IMR-90 (cell line): ENCODE results near the gene DYNLT3. TPM values are rescaled to one million over a fixed set of nuclear protein-coding genes. Genes with fewer than 3 reads are reported as not detected.

Experiments
- ATAC-seq: fragments of 200-7000 bp; cut with Tn5 transposase; 2 replicates; pipeline ENCODE4 v1.9.1; 2020; ENCODE audit warnings: low read depth, mild to moderate bottlenecking, moderate library complexity
- BruUV-seq: library from RNA; stranded (reverse); fragments of 400-500 nt; replicated peaks from 2 replicates; lab custom pipeline; 2021; lab: Mats Ljungman, UMichigan
- CTCF ChIA-PET: fragments of 300-600 bp; formaldehyde crosslinking; extraction: SDS; loops from one replicate; lab custom pipeline; 2021; ENCODE audit warnings: antibody characterized with exemption; lab: Yijun Ruan, JAX
- POLR2A ChIA-PET: fragments of 300-600 bp; sonication (Branson Sonifier 250); formaldehyde crosslinking; loops from one replicate; lab custom pipeline; 2022; ENCODE audit warnings: antibody characterized with exemption; ENCODE audit not compliant: unreplicated experiment; lab: Charles Lee
- DNase-seq: peaks from one replicate; pipeline ENCODE4 v3.0.0; 2013
- H2AFZ ChIP-seq: replicated peaks from 2 replicates; pipeline ENCODE3; 2013; ENCODE audit warnings: low read length, mild to moderate bottlenecking; ENCODE audit not compliant: poor library complexity
- H2AK5ac ChIP-seq: 2 replicates; pipeline ENCODE4 v1.6.1; 2013; ENCODE audit warnings: low read depth, low read length, inconsistent platforms
- H2AK9ac ChIP-seq: replicated peaks from 2 replicates; pipeline ENCODE3; 2013; ENCODE audit warnings: mild to moderate bottlenecking, low read depth, low read length, moderate library complexity; ENCODE audit not compliant: poor library complexity
- H2BK120ac ChIP-seq: 2 replicates; pipeline ENCODE4 v1.6.1; 2013; ENCODE audit warnings: low read depth, low read length, inconsistent platforms
- H2BK15ac ChIP-seq: 3 replicates; pipeline ENCODE4 v1.6.1; 2013; ENCODE audit warnings: low read depth, low read length, inconsistent platforms
- H2BK20ac ChIP-seq: 2 replicates; pipeline ENCODE4 v1.6.1; 2013; ENCODE audit warnings: low read depth, mild to moderate bottlenecking, inconsistent platforms, low read length, moderate library complexity
- H2BK5ac ChIP-seq: 2 replicates; pipeline ENCODE4 v1.6.1; 2013; ENCODE audit warnings: mild to moderate bottlenecking, low read depth, low read length, inconsistent platforms; ENCODE audit not compliant: poor library complexity, severe bottlenecking
- H3K14ac ChIP-seq: replicated peaks from 2 replicates; pipeline ENCODE4 v1.6.1; 2013; ENCODE audit warnings: low read depth, low read length, inconsistent platforms
- H3K18ac ChIP-seq: 2 replicates; pipeline ENCODE4 v1.6.1; 2013; ENCODE audit warnings: low read depth, low read length, control low read depth
- H3K23ac ChIP-seq: 2 replicates; pipeline ENCODE4 v1.6.1; 2013; ENCODE audit warnings: low read depth, low read length, inconsistent platforms
- H3K27ac ChIP-seq: 2 replicates; pipeline ENCODE4 v1.5.1; 2013; ENCODE audit warnings: mild to moderate bottlenecking, control low read depth, low read length; ENCODE audit not compliant: insufficient read depth
- H3K27me3 ChIP-seq: 2 replicates; pipeline ENCODE4 v1.6.1; 2013; ENCODE audit warnings: low read length; ENCODE audit not compliant: control insufficient read depth, insufficient read depth
- H3K36me3 ChIP-seq: 2 replicates; pipeline ENCODE4 v1.6.1; 2013; ENCODE audit warnings: low read length, mixed read lengths; ENCODE audit not compliant: control insufficient read depth, insufficient read depth
- H3K4ac ChIP-seq: 2 replicates; pipeline ENCODE4 v1.6.1; 2013; ENCODE audit warnings: low read depth, low read length, inconsistent platforms
- H3K4me1 ChIP-seq: 2 replicates; pipeline ENCODE4 v1.6.1; 2013; ENCODE audit warnings: low read length, mixed read lengths; ENCODE audit not compliant: control insufficient read depth, insufficient read depth
- H3K4me2 ChIP-seq: 2 replicates; pipeline ENCODE4 v1.6.1; 2013; ENCODE audit warnings: low read depth, mild to moderate bottlenecking, control low read depth, low read length, moderate library complexity
- H3K4me3 ChIP-seq: 2 replicates; pipeline ENCODE4 v1.5.1; 2013; ENCODE audit warnings: low read depth, mild to moderate bottlenecking, control low read depth, low read length, moderate library complexity; ENCODE audit not compliant: insufficient read depth
- H3K56ac ChIP-seq: 2 replicates; pipeline ENCODE4 v1.6.1; 2013; ENCODE audit warnings: low read length, inconsistent platforms; ENCODE audit not compliant: insufficient read depth; ENCODE audit errors: extremely low read depth
- H3K79me1 ChIP-seq, 2 experiments: 2 replicates each; pipeline ENCODE4 v1.6.1; 2013; ENCODE audit warnings: low read length in 2 of 2, inconsistent platforms in 1 of 2, low read depth in 1 of 2
- H3K9ac ChIP-seq: 2 replicates; pipeline ENCODE4 v1.6.1; 2013; ENCODE audit warnings: low read depth, low read length, control low read depth
- H3K9me1 ChIP-seq: 2 replicates; pipeline ENCODE4 v1.6.1; 2013; ENCODE audit warnings: low read length, inconsistent platforms; ENCODE audit not compliant: insufficient read depth
- H3K9me3 ChIP-seq: 2 replicates; pipeline ENCODE4 v1.6.1; 2013; ENCODE audit warnings: low read length; ENCODE audit not compliant: control insufficient read depth, insufficient read depth
- H4K20me1 ChIP-seq: 2 replicates; pipeline ENCODE4 v1.6.1; 2013; ENCODE audit warnings: low read length, inconsistent platforms; ENCODE audit not compliant: insufficient read depth
- H4K5ac ChIP-seq: 2 replicates; pipeline ENCODE4 v1.6.1; 2013; ENCODE audit warnings: mild to moderate bottlenecking, low read depth, low read length, control low read depth
- H4K8ac ChIP-seq, 2 experiments: 2 replicates each; pipeline ENCODE4 v1.6.1; 2013; ENCODE audit warnings: low read depth in 2 of 2, low read length in 2 of 2, control low read depth in 1 of 2, inconsistent platforms in 1 of 2
- H4K91ac ChIP-seq: 2 replicates; pipeline ENCODE4 v1.6.1; 2013; ENCODE audit warnings: low read depth, low read length, inconsistent platforms; ENCODE audit not compliant: insufficient read depth
- BHLHE40 ChIP-seq: fragments of 150-350 bp; IDR thresholded peaks from 2 replicates; pipeline ENCODE4 v1.6.1; 2016; ENCODE audit warnings: mild to moderate bottlenecking, low read depth, low read length
- CEBPB ChIP-seq: IDR thresholded peaks from 2 replicates; pipeline ENCODE4 v1.6.1; 2012; ENCODE audit warnings: low read depth, low read length, improper control_type of control experiment
- MAFK ChIP-seq: IDR thresholded peaks from 2 replicates; pipeline ENCODE4 v1.6.1; 2012; ENCODE audit warnings: low read depth, low read length, improper control_type of control experiment
- MAZ ChIP-seq: IDR thresholded peaks from 2 replicates; pipeline ENCODE4 v1.6.1; 2012; ENCODE audit warnings: low read depth, mild to moderate bottlenecking, low read length, improper control_type of control experiment, moderate library complexity, borderline replicate concordance
- MXI1 ChIP-seq: IDR thresholded peaks from 2 replicates; pipeline ENCODE4 v1.6.1; 2012; ENCODE audit warnings: low read depth, mild to moderate bottlenecking, low read length, moderate library complexity, borderline replicate concordance
- NFE2L2 ChIP-seq: fragments of 150-350 bp; IDR thresholded peaks from 2 replicates; pipeline ENCODE4 v1.6.1; 2016; ENCODE audit warnings: low read depth, mild to moderate bottlenecking, low read length
- POLR2A ChIP-seq: IDR thresholded peaks from 2 replicates; pipeline ENCODE4 v1.6.1; 2012; ENCODE audit warnings: mild to moderate bottlenecking, low read depth, low read length
- RAD21 ChIP-seq: IDR thresholded peaks from 2 replicates; pipeline ENCODE4 v1.6.1; 2012; ENCODE audit warnings: low read length, improper control_type of control experiment
- RCOR1 ChIP-seq: IDR thresholded peaks from 2 replicates; pipeline ENCODE4 v1.6.1; 2012; ENCODE audit warnings: mild to moderate bottlenecking, low read length, improper control_type of control experiment; ENCODE audit not compliant: insufficient replicate concordance
- SMC3 ChIP-seq: fragments of 150-350 bp; IDR thresholded peaks from 2 replicates; pipeline ENCODE4 v1.6.1; 2016; ENCODE audit warnings: low read depth, mild to moderate bottlenecking, antibody characterized with exemption, low read length, moderate library complexity
- dilution Hi-C: fragments of 300-500 bp; cut with HindIII; formaldehyde crosslinking; loops from one replicate; pipeline ENCODE4 v1.14.3; 2018; ENCODE audit warnings: low sequenced_read_pairs; ENCODE audit not compliant: unreplicated experiment
- in situ Hi-C: fragments of 300-500 bp; cut with MboI; formaldehyde crosslinking; loops from 3 replicates; pipeline ENCODE4 v1.14.3; 2019; ENCODE audit warnings: low sequenced_read_pairs, inconsistent platforms, mixed read lengths
- intact Hi-C: fragments of 100-400 bp; cut with micrococcal nuclease; formaldehyde crosslinking; loops from 2 replicates; pipeline ENCODE4 v1.10.0; 2022
- polyA plus RNA-seq, 3 experiments: library from polyadenylated mRNA; depleted of rRNA; stranded (reverse); fragments of >200 nt; gene quantifications; 2 replicates each; pipeline ENCODE4 v1.2.3, GENCODE V29; 2012; ENCODE audit warnings: low replicate concordance in 1 of 3
- total RNA-seq: library from RNA; depleted of rRNA; stranded (reverse); fragments of >200 nt; gene quantifications from 2 replicates; pipeline ENCODE4 v1.2.3, GENCODE V29; 2012
- TF ChIP-seq, protein P1 (sequence below): fragments of 150-350 bp; IDR thresholded peaks from 2 replicates; pipeline ENCODE4 v1.6.1; 2016; ENCODE audit warnings: low read depth, mild to moderate bottlenecking, low read length, moderate library complexity, borderline replicate concordance
- TF ChIP-seq, protein P2 (sequence below): fragments of 150-350 bp; IDR thresholded peaks from 2 replicates; pipeline ENCODE4 v1.6.1; 2017; ENCODE audit warnings: mild to moderate bottlenecking, antibody characterized with exemption, low read length, low read depth

Gene DYNLT3
- total and polyA plus RNA-seq, 2 of the 4 experiments (the other 2 are of a cell fraction) = 15.7 to 18.8 TPM

DNA sequence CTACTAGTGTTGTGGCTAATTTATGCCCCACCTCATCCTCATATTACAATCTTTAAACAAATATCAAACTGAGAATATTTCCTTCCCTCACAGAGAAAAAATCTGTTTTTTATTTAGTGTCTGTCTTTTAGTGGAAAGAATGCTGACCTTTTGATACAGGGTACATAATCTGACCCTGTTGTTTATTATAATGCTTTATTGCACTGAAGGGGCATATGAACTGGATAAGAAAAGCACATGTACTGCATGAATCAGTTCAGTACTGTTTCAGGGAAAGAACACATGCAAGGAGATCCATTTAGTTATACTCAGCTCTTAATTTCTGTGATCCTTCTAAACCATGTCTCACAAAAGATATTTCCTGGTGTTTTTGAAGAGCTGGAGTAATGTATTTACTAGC is 15.5 kb upstream of the DYNLT3 start:
- Histone ChIP-seq H4K91ac (no peak overlapping the region), H3K9ac (no peak overlapping the region), H2BK120ac (no peak overlapping the region), H2AFZ (no peak overlapping the region), H3K4me3 (no peak overlapping the region), H2AK9ac (no peak overlapping the region), H3K23ac (no peak overlapping the region), H4K8ac (no peak overlapping the region), H3K9me1 (no peaks in the 10 kb centered on the region), H3K18ac (no peak overlapping the region), H3K27me3 (no peaks in the 10 kb centered on the region), H2BK15ac (no peak overlapping the region), H3K4me1 (peaks cover 2% of the 10 kb centered on the region; the same call in 1 of the 2 replicates), H3K14ac (no peak overlapping the region), H3K4me2 (no peak overlapping the region), H3K79me1 (no peaks in the 10 kb centered on the region), H2BK20ac (no peak overlapping the region), H3K36me3 (no peaks in the 10 kb centered on the region), H3K27ac (no peak overlapping the region), H3K9me3 (no peaks in the 10 kb centered on the region), H4K5ac (no peak overlapping the region), H3K4ac (no peak overlapping the region), H4K20me1 (no peaks in the 10 kb centered on the region), H3K56ac (no peak overlapping the region), H2BK5ac (no peak overlapping the region), H2AK5ac (no peak overlapping the region)
- BruUV-seq = no TSS peak
- no peak for ATAC-seq
- in situ Hi-C loops = no loop called here
- POLR2A ChIA-PET = no interaction called here
- intact Hi-C loops = no loop called here
- dilution Hi-C loops = no loop called here
- DNase-seq = no peak
- CTCF ChIA-PET = no interaction called here
- TF ChIP-seq, protein P1, sequence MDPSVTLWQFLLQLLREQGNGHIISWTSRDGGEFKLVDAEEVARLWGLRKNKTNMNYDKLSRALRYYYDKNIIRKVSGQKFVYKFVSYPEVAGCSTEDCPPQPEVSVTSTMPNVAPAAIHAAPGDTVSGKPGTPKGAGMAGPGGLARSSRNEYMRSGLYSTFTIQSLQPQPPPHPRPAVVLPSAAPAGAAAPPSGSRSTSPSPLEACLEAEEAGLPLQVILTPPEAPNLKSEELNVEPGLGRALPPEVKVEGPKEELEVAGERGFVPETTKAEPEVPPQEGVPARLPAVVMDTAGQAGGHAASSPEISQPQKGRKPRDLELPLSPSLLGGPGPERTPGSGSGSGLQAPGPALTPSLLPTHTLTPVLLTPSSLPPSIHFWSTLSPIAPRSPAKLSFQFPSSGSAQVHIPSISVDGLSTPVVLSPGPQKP = no peak
- TF ChIP-seq NFE2L2 = no peak
- no peak for TF ChIP-seq RAD21
- TF ChIP-seq MAZ = no peak
- TF ChIP-seq, protein P2, sequence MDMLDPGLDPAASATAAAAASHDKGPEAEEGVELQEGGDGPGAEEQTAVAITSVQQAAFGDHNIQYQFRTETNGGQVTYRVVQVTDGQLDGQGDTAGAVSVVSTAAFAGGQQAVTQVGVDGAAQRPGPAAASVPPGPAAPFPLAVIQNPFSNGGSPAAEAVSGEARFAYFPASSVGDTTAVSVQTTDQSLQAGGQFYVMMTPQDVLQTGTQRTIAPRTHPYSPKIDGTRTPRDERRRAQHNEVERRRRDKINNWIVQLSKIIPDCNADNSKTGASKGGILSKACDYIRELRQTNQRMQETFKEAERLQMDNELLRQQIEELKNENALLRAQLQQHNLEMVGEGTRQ = no peak
- no peak for TF ChIP-seq MAFK
- no peak for TF ChIP-seq POLR2A
- TF ChIP-seq MXI1 = no peak
- TF ChIP-seq BHLHE40 = no peak
- no peak for TF ChIP-seq SMC3
- no peak for TF ChIP-seq RCOR1
- TF ChIP-seq CEBPB = no peak
